Stimulated activated CD4-positive, alpha-beta T cell treated with anti-CD3 and anti-CD28 coated beads, Interleukin-15, amount 100 ng/mL, for 24 hours (primary cell): ENCODE results near the gene SP5.
"Not testable (repeated sequence)": the region's sequence is repeated elsewhere in the genome, so short reads cannot be mapped to it uniquely, and the experiment has no call there.

Source experiments
- DNase-seq: peaks from one replicate; pipeline ENCODE4 v3.0.0-alpha.2; 2020

SP5 gene

GRCh38 chr2:170740660-170741059 lies 25.5 kb downstream of the SP5 start:
- no peak for DNase-seq

DNA sequence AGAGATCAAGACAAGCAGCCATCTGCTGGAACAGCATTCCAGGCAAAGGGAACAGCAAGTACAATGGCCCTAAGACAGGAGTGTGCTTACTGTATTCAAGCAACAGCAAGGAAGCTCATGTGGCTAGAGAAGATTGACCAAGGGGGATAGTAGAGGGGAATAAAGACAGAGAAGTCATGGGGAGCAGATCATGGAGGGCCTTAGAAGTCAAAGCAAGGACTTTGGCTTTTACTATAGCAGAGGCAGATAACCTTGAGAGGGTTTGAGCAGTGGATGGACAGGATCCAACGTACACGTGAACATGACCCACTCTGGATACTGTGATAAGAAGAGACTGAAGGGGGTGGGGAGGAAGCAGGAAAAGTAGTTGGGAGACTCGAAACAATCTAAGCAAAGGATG lies 26.9 kb downstream of the SP5 start:
- no peak for DNase-seq

DNA sequence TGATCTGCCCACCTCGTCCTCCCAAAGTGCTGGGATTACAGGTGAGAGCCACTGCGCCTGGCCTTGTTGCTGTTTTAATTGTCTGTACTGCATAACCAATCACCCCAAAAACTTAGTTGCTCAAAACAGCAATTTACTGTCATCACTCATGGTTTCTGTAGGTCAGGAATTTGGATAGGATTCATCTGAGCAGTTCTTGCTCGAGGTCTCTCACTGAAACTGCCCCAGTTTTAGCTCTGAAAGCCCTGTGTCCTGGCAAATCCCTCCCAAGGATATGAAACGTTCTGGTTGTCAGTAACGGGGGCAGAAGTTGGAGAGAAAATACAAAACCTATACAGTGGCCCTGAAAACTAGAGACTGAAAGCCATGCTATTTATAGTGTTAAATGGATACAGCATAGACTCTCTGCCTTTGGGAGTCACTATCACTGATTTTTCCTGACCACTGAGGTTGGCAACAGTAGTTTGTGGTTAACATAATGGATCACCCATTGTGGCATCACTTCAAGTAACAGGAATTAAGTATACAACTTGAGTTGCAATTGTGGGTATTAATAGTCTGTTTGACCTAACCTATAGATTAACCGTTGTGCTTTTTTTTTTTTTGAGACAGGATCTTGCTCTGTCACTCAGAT lies 27.9 kb downstream of the SP5 start:
- no peak for DNase-seq

- DNase-seq, result no peak
Observed at GRCh38 chr2:170743530-170744239, 28.5 kb downstream of the SP5 start.

DNA sequence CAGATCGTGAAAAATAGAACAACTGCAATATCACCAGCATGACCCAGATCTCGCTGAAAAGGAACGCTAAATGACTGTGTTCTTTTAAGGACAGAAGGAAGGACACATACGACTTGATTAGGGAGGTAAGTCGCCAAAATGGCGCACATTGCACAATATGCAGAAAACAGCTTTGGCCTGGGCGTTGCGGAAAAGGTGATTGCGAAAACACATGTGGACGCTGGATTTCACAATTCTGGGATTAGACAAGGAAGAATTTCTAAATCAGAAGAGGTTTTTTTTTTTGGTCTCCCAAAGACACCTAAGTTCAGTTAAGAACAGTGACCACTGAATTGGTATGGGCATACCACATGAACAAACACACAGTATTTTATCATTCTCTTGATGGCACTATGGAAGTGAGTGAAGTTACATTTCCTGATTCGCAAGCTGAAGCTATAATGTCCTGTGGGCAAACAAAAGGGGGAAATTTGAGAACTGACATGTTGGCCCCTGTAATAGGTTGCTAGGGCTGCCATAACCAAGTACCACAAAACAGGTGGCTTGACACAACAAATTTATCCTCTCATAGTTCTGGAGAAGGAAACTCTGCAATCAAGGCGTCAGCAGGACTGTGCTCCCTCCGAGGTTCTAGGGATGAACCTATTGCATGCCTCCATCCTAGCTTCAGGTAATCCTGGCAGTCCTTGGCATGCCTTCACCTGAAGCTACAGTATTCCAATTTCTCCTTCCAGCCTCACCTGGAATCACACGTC lies 29.3 kb downstream of the SP5 start:
- DNase-seq, result no peak

DNA sequence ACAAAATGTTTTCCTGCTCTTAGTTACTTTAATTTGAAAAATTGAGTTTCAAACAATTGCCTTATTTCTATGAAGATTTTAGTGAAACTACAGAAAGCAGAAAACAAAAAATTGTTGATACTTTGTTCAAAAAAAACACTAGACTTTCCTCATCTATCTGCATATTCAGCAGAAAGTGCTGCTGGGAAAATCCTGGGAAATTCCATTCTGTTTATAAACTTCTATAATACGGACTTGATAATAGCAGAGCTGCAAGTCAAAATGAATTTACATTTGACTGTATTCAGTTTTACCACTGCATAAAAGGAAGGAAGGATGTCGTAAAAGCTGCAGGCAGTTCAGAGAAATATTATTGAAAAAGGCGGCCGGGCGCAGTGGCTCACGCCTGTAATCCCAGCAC lies 30.2 kb downstream of the SP5 start:
- DNase-seq, result no peak

DNA sequence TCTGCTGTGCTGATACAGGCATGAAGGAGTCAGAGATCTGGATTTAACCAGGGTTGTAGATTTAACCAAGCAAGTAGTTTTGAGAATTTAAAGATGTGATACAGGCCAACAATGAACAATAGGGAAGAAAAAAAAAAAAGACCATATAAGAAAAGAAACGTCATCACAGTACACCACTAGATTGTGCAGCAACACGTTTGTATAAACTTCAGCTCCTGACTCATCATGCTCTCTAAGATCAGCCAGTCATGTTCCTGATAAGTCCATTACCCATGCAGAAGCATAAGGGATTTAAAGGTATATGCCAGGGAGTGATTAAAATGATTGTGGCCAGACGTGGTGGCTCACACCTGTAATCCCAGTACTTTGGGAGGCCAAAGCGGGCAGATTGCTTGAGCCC lies 32.8 kb downstream of the SP5 start:
- no peak for DNase-seq

GRCh38 chr2:170751555-170751954 lies 36.4 kb downstream of the SP5 start:
- DNase-seq, result not testable (repeated sequence)

GRCh38 chr2:170761572-170761971 lies 46.4 kb downstream of the SP5 start:
- DNase-seq, result no peak

- no peak for DNase-seq
Observed at GRCh38 chr2:170762760-170763159, 47.6 kb downstream of the SP5 start.

- no peak for DNase-seq
Observed at GRCh38 chr2:170763232-170763631, 48.1 kb downstream of the SP5 start.

- no peak for DNase-seq
Observed at GRCh38 chr2:170764880-170765261, 49.7 kb downstream of the SP5 start.

GRCh38 chr2:170766693-170767092 lies 51.6 kb downstream of the SP5 start:
- no peak for DNase-seq
